HG02884 (cell line): ENCODE data around the gene CAPN8.

ENCODE experiments used
- ATAC-seq: cut with Tn5 transposase; IDR thresholded peaks from one replicate; pipeline ENCODE4 v1.9.1; 2021; ENCODE audit warnings: mild to moderate bottlenecking, moderate library complexity; ENCODE audit not compliant: unreplicated experiment

Gene CAPN8

GRCh38 chr1:223665592-223666312, at the start of gene CAPN8:
Gene CAPN8 (minus strand): TSS chr1:223665701. CDS start chr1:223665646, 55 bp downstream.
- ATAC-seq: no peak

GRCh38 chr1:223714849-223715603, 49.5 kb upstream of the CAPN8 start:
- ATAC-seq: no peak

GRCh38 chr1:223714421-223714724, 48.9 kb upstream of the CAPN8 start:
- ATAC-seq: no peak

GRCh38 chr1:223713546-223714420, 48.3 kb upstream of the CAPN8 start:
- ATAC-seq: no peak

- peak; percentile 11 for ATAC-seq
Observed at GRCh38 chr1:223712850-223713474, 47.5 kb upstream of the CAPN8 start.

- ATAC-seq: peak; percentile 49
Observed at GRCh38 chr1:223712194-223712849, 46.8 kb upstream of the CAPN8 start, which contains the start of gene CAPN2. Gene CAPN2 (plus strand): TSS chr1:223712539. CDS start chr1:223712641, 102 bp downstream.

- no peak for ATAC-seq
Observed at GRCh38 chr1:223711747-223712193, 46.3 kb upstream of the CAPN8 start.

- ATAC-seq: no peak
Observed at GRCh38 chr1:223711173-223711572, 45.7 kb upstream of the CAPN8 start.

GRCh38 chr1:223710179-223711133, 45.0 kb upstream of the CAPN8 start:
- ATAC-seq: no peak

- no peak for ATAC-seq
Observed at GRCh38 chr1:223709598-223709997, 44.1 kb upstream of the CAPN8 start.

- ATAC-seq: no peak
Observed at GRCh38 chr1:223708651-223709268, 43.3 kb upstream of the CAPN8 start.

GRCh38 chr1:223708001-223708359, 42.5 kb upstream of the CAPN8 start:
- no peak for ATAC-seq

GRCh38 chr1:223707256-223708000, 41.9 kb upstream of the CAPN8 start:
- no peak for ATAC-seq

GRCh38 chr1:223706077-223706973, 40.8 kb upstream of the CAPN8 start:
- ATAC-seq: no peak

- no peak for ATAC-seq
Observed at GRCh38 chr1:223704921-223705878, 39.7 kb upstream of the CAPN8 start.

- ATAC-seq: no peak
Observed at GRCh38 chr1:223703668-223704013, 38.1 kb upstream of the CAPN8 start.
